Mucosa of descending colon (tissue), 3 donors: ENCODE results near the gene RHCG. TPM values are rescaled to one million over a fixed set of nuclear protein-coding genes. Genes with fewer than 3 reads are reported as not detected.

Source experiments
- ATAC-seq: fragments of 200-7000 bp; cut with Tn5 transposase; one replicate; pipeline ENCODE4 v1.9.1; 2020; ENCODE audit warnings: mild to moderate bottlenecking, moderate library complexity
- DNase-seq, 3 donors: peaks; one replicate each; pipeline ENCODE4 v3.0.0-alpha.2; 2020
- H3K36me3 ChIP-seq: fragments of 200-600 bp; one replicate; pipeline ENCODE4 v1.8.0; 2021; ENCODE audit warnings: low read depth, mild to moderate bottlenecking
- H3K4me1 ChIP-seq: fragments of 200-600 bp; one replicate; pipeline ENCODE4 v1.8.0; 2021; ENCODE audit warnings: low read depth, mild to moderate bottlenecking
- H3K4me3 ChIP-seq: fragments of 200-600 bp; one replicate; pipeline ENCODE4 v1.8.0; 2021; ENCODE audit warnings: mild to moderate bottlenecking
- H3K9me3 ChIP-seq: fragments of 200-600 bp; one replicate; pipeline ENCODE4 v1.8.0; 2021; ENCODE audit warnings: mild to moderate bottlenecking
- CTCF ChIP-seq: fragments of 200-600 bp; IDR thresholded peaks from one replicate; pipeline ENCODE4 v1.8.0; 2022; ENCODE audit warnings: antibody characterized with exemption, mild to moderate bottlenecking
- intact Hi-C, 2 donors: fragments of 100-400 bp; cut with DNase I in 1 of 2; cut with micrococcal nuclease in 1 of 2; formaldehyde crosslinking; loops; one replicate each; pipeline versions ENCODE4 v1.11.0 to v1.11.1; 2022; cut with DNase I, micrococcal nuclease
- total RNA-seq, 3 donors: library from RNA; stranded (reverse); fragmentation: NEBNext Ultra II Directional in 2 of 3; extraction: Animal tissue kit (Norgen Biotek cat#: 25700) in 2 of 3; gene quantifications; one replicate each; pipeline versions ENCODE4 v1.2.1 to v1.2.4, GENCODE V29; 2021 to 2023
- donor health status: DM: no; HTN: no; CAD: no; lungs with moderate emphysema.
- donor health status: DM: no; HTN: no; CAD: no.
- donor health status: DM: no; HTN: yes; CAD: no.

Gene RHCG
- total RNA-seq, 3 donors from 2014 or later: 0.98 TPM; not detected in 2

GRCh38 chr15:89524184-89524583 lies 27.8 kb upstream of the RHCG start:
- intact Hi-C loops: no loop called here
- Histone ChIP-seq H3K4me3 (no peak overlapping the region), H3K36me3 (no peaks in the 10 kb centered on the region), H3K4me1 (no peaks in the 10 kb centered on the region), H3K9me3 (no peaks in the 10 kb centered on the region)
- TF ChIP-seq CTCF: no peak
- DNase-seq (no peak), ATAC-seq (no peak)

GRCh38 chr15:89523101-89523500 lies 26.7 kb upstream of the RHCG start:
- DNase-seq (no peak), ATAC-seq (no peak)
- no peak overlapping the region for H3K4me3 ChIP-seq
- TF ChIP-seq CTCF: no peak
- no peaks in the 10 kb centered on the region for H3K36me3 ChIP-seq
- H3K9me3 ChIP-seq: no peaks in the 10 kb centered on the region
- no peaks in the 10 kb centered on the region for H3K4me1 ChIP-seq
- intact Hi-C loops: no loop called here

- Histone ChIP-seq H3K9me3 (no peaks in the 10 kb centered on the region), H3K36me3 (no peaks in the 10 kb centered on the region), H3K4me1 (no peaks in the 10 kb centered on the region), H3K4me3 (no peak overlapping the region)
- ATAC-seq: no peak
- no peak for TF ChIP-seq CTCF
- no peak for DNase-seq
- intact Hi-C loops: no loop called here
Observed at GRCh38 chr15:89521605-89522004, 25.2 kb upstream of the RHCG start.

- intact Hi-C loops: no loop called here
- DNase-seq (no peak), ATAC-seq (no peak)
- Histone ChIP-seq H3K4me3 (no peak overlapping the region), H3K9me3 (no peaks in the 10 kb centered on the region), H3K36me3 (no peaks in the 10 kb centered on the region), H3K4me1 (no peaks in the 10 kb centered on the region)
- TF ChIP-seq CTCF: no peak
Observed at GRCh38 chr15:89515477-89515876, 19.1 kb upstream of the RHCG start.

- Histone ChIP-seq H3K4me3 (no peak overlapping the region), H3K4me1 (no peaks in the 10 kb centered on the region), H3K9me3 (no peaks in the 10 kb centered on the region), H3K36me3 (no peaks in the 10 kb centered on the region)
- ATAC-seq (peak; percentile 43), DNase-seq (no peak)
- TF ChIP-seq CTCF: no peak
- intact Hi-C loops: no loop called here
Observed at GRCh38 chr15:89514596-89515406, 18.4 kb upstream of the RHCG start.

- Histone ChIP-seq H3K36me3 (no peaks in the 10 kb centered on the region), H3K4me3 (no peak overlapping the region), H3K9me3 (no peaks in the 10 kb centered on the region), H3K4me1 (no peaks in the 10 kb centered on the region)
- ATAC-seq: no peak
- intact Hi-C loops: no loop called here
- no peak for TF ChIP-seq CTCF
- no peak for DNase-seq
Observed at GRCh38 chr15:89514186-89514585, 17.8 kb upstream of the RHCG start.
